Neural progenitor cell (in vitro differentiated cells): ENCODE measurements around the gene PPP1R14B. TPM values are rescaled to one million over a fixed set of nuclear protein-coding genes. Genes with fewer than 3 reads are reported as not detected.

Experiments used
- DNase-seq: peaks from one replicate; pipeline ENCODE4 v3.0.0-alpha.2; 2016; ENCODE audit warnings: low spot score
- H2AFZ ChIP-seq: fragments of 200-600 bp; sonication (generic); replicated peaks from 2 replicates; pipeline ENCODE4 v1.6.1; 2016; ENCODE audit warnings: antibody characterized with exemption
- H3F3A ChIP-seq: fragments of 200-600 bp; sonication (generic); 2 replicates; pipeline ENCODE4 v1.6.1; 2016; ENCODE audit warnings: antibody characterized with exemption, low read depth
- H3K27ac ChIP-seq: fragments of 200-600 bp; sonication (generic); 2 replicates; pipeline ENCODE4 v1.5.1; 2016; ENCODE audit warnings: mild to moderate bottlenecking
- H3K27me3 ChIP-seq: fragments of 200-600 bp; sonication (generic); 2 replicates; pipeline ENCODE4 v1.6.1; 2016; ENCODE audit warnings: mild to moderate bottlenecking, moderate library complexity
- H3K36me3 ChIP-seq: fragments of 200-600 bp; sonication (generic); 2 replicates; pipeline ENCODE4 v1.5.1; 2016
- H3K4me1 ChIP-seq: fragments of 200-600 bp; sonication (generic); 2 replicates; pipeline ENCODE4 v1.6.1; 2016; ENCODE audit warnings: mixed run types
- H3K4me2 ChIP-seq: fragments of 200-600 bp; sonication (generic); 2 replicates; pipeline ENCODE4 v1.6.1; 2016
- H3K4me3 ChIP-seq: fragments of 200-600 bp; sonication (generic); 2 replicates; pipeline ENCODE4 v1.5.1; 2016
- H3K79me2 ChIP-seq: fragments of 200-600 bp; sonication (generic); 2 replicates; pipeline ENCODE4 v1.6.1; 2016; ENCODE audit warnings: low read depth
- H3K9ac ChIP-seq: fragments of 200-600 bp; sonication (generic); 2 replicates; pipeline ENCODE4 v1.6.1; 2016
- H3K9me3 ChIP-seq: fragments of 200-600 bp; sonication (generic); 2 replicates; pipeline ENCODE4 v1.5.1; 2016; ENCODE audit warnings: low read depth
- H4K20me1 ChIP-seq: fragments of 200-600 bp; sonication (generic); 2 replicates; pipeline ENCODE4 v1.6.1; 2016; ENCODE audit warnings: low read depth
- H3K27ac Mint-ChIP-seq: 3 replicates; pipeline ENCODE4 v1.8.0; 2021; ENCODE audit warnings: mixed read lengths
- H3K27me3 Mint-ChIP-seq: 2 replicates; pipeline ENCODE4 v1.8.0; 2022; ENCODE audit warnings: low read depth, mild to moderate bottlenecking, inconsistent platforms, moderate library complexity, mixed read lengths; ENCODE audit not compliant: insufficient read depth
- H3K36me3 Mint-ChIP-seq: 3 replicates; pipeline ENCODE4 v1.8.0; 2021; ENCODE audit warnings: mixed read lengths
- H3K4me1 Mint-ChIP-seq: 3 replicates; pipeline ENCODE4 v1.8.0; 2021; ENCODE audit warnings: mixed read lengths
- H3K4me3 Mint-ChIP-seq: 3 replicates; pipeline ENCODE4 v1.8.0; 2021; ENCODE audit warnings: mild to moderate bottlenecking, moderate library complexity, mixed read lengths
- H3K9me3 Mint-ChIP-seq: 3 replicates; pipeline ENCODE4 v1.8.0; 2020; ENCODE audit warnings: mixed read lengths
- EZH2 ChIP-seq: fragments of 200-600 bp; sonication (generic); IDR thresholded peaks from 2 replicates; pipeline ENCODE4 v1.6.1; 2017; ENCODE audit warnings: antibody characterized with exemption, mild to moderate bottlenecking, moderate library complexity
- EZH2phosphoT487 ChIP-seq: fragments of 200-600 bp; sonication (generic); IDR thresholded peaks from 2 replicates; pipeline ENCODE4 v1.6.1; 2017; ENCODE audit warnings: antibody characterized with exemption
- total RNA-seq: library from RNA; depleted of rRNA; stranded (reverse); fragments of >200 nt; gene quantifications from 2 replicates; pipeline ENCODE4 v1.2.3, GENCODE V29; 2015; ENCODE audit warnings: low replicate concordance
- TF ChIP-seq, protein P1 (sequence below): fragments of 200-600 bp; sonication (generic); IDR thresholded peaks from 2 replicates; pipeline ENCODE4 v1.5.1; 2017; ENCODE audit warnings: antibody characterized with exemption, mild to moderate bottlenecking

PPP1R14B gene
- total RNA-seq, 1 donor from 2014 or later = 107 TPM

DNA sequence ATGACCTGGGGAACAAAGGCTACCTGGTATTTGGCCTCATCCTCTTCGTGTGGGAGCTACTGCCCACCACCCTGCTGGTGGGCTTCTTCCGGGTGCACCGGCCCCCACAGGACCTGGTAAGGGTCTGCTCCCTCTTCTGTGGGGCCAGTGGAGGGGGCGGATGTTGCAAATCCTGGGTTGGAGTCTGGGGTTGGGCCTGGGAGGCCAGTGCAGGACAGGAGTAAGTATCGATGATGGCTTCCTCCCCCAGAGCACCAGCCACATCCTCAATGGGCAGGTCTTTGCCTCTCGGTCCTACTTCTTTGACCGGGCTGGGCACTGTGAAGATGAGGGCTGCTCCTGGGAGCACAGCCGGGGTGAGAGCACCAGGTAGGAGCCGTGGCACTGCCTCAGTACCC lies 41.6 kb upstream of the PPP1R14B start:
- no peaks in the 10 kb centered on the region for H3K9me3 ChIP-seq
- Mint-ChIP-seq H3K4me3 (no peak overlapping the region), H3K27ac (no peak overlapping the region), H3K9me3 (peaks cover 2% of the 10 kb centered on the region), H3K4me1 (peaks cover 18% of the 10 kb centered on the region), H3K27me3 (peaks cover 36% of the 10 kb centered on the region), H3K36me3 (peaks cover 4% of the 10 kb centered on the region)
- H3K36me3 ChIP-seq = no peaks in the 10 kb centered on the region
- H3K79me2 ChIP-seq = peaks cover 2% of the 10 kb centered on the region
- peaks cover 4% of the 10 kb centered on the region for H3F3A ChIP-seq
- no peak overlapping the region for H3K27ac ChIP-seq
- TF ChIP-seq, protein P1, sequence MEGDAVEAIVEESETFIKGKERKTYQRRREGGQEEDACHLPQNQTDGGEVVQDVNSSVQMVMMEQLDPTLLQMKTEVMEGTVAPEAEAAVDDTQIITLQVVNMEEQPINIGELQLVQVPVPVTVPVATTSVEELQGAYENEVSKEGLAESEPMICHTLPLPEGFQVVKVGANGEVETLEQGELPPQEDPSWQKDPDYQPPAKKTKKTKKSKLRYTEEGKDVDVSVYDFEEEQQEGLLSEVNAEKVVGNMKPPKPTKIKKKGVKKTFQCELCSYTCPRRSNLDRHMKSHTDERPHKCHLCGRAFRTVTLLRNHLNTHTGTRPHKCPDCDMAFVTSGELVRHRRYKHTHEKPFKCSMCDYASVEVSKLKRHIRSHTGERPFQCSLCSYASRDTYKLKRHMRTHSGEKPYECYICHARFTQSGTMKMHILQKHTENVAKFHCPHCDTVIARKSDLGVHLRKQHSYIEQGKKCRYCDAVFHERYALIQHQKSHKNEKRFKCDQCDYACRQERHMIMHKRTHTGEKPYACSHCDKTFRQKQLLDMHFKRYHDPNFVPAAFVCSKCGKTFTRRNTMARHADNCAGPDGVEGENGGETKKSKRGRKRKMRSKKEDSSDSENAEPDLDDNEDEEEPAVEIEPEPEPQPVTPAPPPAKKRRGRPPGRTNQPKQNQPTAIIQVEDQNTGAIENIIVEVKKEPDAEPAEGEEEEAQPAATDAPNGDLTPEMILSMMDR = no peak
- TF ChIP-seq EZH2phosphoT487 = no peak
- TF ChIP-seq EZH2 = no peak
- no peak overlapping the region for H2AFZ ChIP-seq
- H3K4me1 ChIP-seq = peaks cover 14% of the 10 kb centered on the region
- no peak overlapping the region for H3K9ac ChIP-seq
- DNase-seq = no peak
- no peak overlapping the region for H3K4me3 ChIP-seq
- H4K20me1 ChIP-seq = peaks cover 31% of the 10 kb centered on the region
- peaks cover 49% of the 10 kb centered on the region for H3K27me3 ChIP-seq
- H3K4me2 ChIP-seq = no peak overlapping the region

DNA sequence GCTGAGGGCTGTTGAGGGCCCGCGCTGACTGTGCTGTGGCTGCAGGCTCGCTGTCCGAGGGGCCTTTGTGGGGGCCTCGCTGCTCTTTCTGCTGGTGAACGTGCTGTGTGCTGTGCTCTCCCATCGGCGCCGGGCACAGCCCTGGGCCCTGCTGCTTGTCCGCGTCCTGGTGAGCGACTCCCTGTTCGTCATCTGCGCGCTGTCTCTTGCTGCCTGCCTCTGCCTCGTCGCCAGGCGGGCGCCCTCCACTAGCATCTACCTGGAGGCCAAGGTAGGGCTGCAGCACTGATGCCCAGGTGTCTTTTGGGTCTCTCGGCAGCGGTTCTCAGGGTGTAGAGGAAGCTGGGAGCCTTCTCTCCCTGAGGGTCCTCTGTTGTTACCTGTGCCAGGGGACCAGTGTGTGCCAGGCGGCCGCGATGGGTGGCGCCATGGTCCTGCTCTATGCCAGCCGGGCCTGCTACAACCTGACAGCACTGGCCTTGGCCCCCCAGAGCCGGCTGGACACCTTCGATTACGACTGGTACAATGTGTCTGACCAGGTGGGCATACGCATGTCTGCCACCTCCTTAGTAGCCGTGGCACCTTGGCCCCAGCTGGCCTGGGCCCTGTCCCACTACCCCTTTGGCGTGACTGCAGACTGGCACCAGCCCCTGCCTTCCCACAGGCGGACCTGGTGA lies 41.1 kb upstream of the PPP1R14B start:
- H3K9me3 ChIP-seq = no peaks in the 10 kb centered on the region
- no peak overlapping the region for H3K27ac ChIP-seq
- H4K20me1 ChIP-seq = peaks cover 25% of the 10 kb centered on the region
- Mint-ChIP-seq H3K27ac (no peak overlapping the region), H3K36me3 (peaks cover 6% of the 10 kb centered on the region), H3K9me3 (peaks cover 2% of the 10 kb centered on the region), H3K27me3 (peaks cover 32% of the 10 kb centered on the region), H3K4me3 (peak overlapping the region; percentile 27), H3K4me1 (peaks cover 20% of the 10 kb centered on the region)
- DNase-seq = no peak
- TF ChIP-seq EZH2 (no peak), EZH2phosphoT487 (no peak)
- TF ChIP-seq, protein P1 = no peak
- peaks cover 44% of the 10 kb centered on the region for H3K27me3 ChIP-seq
- no peak overlapping the region for H3K4me2 ChIP-seq
- H3K79me2 ChIP-seq = peaks cover 3% of the 10 kb centered on the region
- no peak overlapping the region for H3K9ac ChIP-seq
- peaks cover 4% of the 10 kb centered on the region for H3F3A ChIP-seq
- no peak overlapping the region for H3K4me3 ChIP-seq
- no peaks in the 10 kb centered on the region for H3K36me3 ChIP-seq
- no peak overlapping the region for H2AFZ ChIP-seq
- H3K4me1 ChIP-seq = peaks cover 14% of the 10 kb centered on the region

DNA sequence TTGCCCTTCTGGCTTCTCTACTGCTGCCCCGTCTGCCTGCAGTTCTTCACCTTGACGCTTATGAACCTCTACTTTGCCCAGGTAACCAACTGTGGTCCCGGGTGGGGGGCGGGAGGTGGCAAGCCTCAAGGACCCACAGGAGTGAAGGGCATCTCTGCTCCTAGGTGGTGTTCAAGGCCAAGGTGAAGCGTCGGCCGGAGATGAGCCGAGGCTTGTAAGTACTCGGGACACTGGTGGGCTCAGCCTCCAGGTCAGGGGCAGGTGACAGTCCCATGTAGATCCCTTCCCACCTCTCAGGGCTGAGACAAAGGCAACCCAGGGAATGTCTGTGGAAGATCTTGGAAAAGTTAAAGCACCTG lies 40.0 kb upstream of the PPP1R14B start:
- Histone ChIP-seq H3K27me3 (peaks cover 34% of the 10 kb centered on the region), H3K79me2 (peaks cover 3% of the 10 kb centered on the region), H3F3A (peaks cover 4% of the 10 kb centered on the region), H3K9me3 (no peaks in the 10 kb centered on the region), H3K4me2 (no peak overlapping the region), H3K9ac (no peak overlapping the region), H3K36me3 (no peaks in the 10 kb centered on the region), H4K20me1 (peaks cover 18% of the 10 kb centered on the region), H3K4me1 (peaks cover 9% of the 10 kb centered on the region), H3K4me3 (no peak overlapping the region), H2AFZ (no peak overlapping the region), H3K27ac (no peak overlapping the region)
- Mint-ChIP-seq H3K4me1 (peaks cover 20% of the 10 kb centered on the region), H3K9me3 (peaks cover 2% of the 10 kb centered on the region), H3K4me3 (peak overlapping the region; percentile 87), H3K27me3 (peaks cover 30% of the 10 kb centered on the region), H3K27ac (no peak overlapping the region), H3K36me3 (peaks cover 7% of the 10 kb centered on the region)
- TF ChIP-seq, protein P1 = no peak
- no peak for TF ChIP-seq EZH2
- TF ChIP-seq EZH2phosphoT487 = no peak
- DNase-seq = no peak
